HepG2 (cell line): ENCODE results near the gene ALG14. TPM values are rescaled to one million over a fixed set of nuclear protein-coding genes. Genes with fewer than 3 reads are reported as not detected.

Source experiments
- ASH2L ChIP-seq: fragments of 300-600, 200-600 bp; sonication (generic); IDR thresholded peaks from 2 replicates; pipeline ENCODE4 v1.7.0; 2017; ENCODE audit warnings: low read depth, mild to moderate bottlenecking, moderate library complexity, mixed read lengths, low read length; ENCODE audit not compliant: insufficient read length
- ATF2 ChIP-seq: sonication (generic); formaldehyde crosslinking; IDR thresholded peaks from 2 replicates; pipeline ENCODE4 v1.4.0; 2020; ENCODE audit warnings: missing genetic modification reagents
- CHCHD3 ChIP-seq: sonication (generic); formaldehyde crosslinking; IDR thresholded peaks from 2 replicates; pipeline ENCODE4 v1.8.0; 2022; ENCODE audit warnings: mild to moderate bottlenecking, missing genetic modification reagents, moderate library complexity
- FOXM1 ChIP-seq: sonication (generic); formaldehyde crosslinking; IDR thresholded peaks from 2 replicates; pipeline ENCODE4 v1.5.0; 2020; ENCODE audit warnings: missing genetic modification reagents
- KIAA2018 ChIP-seq: sonication (generic); formaldehyde crosslinking; IDR thresholded peaks from 2 replicates; pipeline ENCODE4 v1.5.0; 2020; ENCODE audit warnings: mild to moderate bottlenecking, missing genetic modification reagents, borderline replicate concordance
- MEF2D ChIP-seq: sonication (generic); formaldehyde crosslinking; IDR thresholded peaks from 2 replicates; pipeline ENCODE4 v1.5.1; 2020; ENCODE audit warnings: mild to moderate bottlenecking, missing genetic modification reagents
- MXD3 ChIP-seq: IDR thresholded peaks from 2 replicates; pipeline ENCODE4 v1.6.1; 2016; ENCODE audit warnings: mild to moderate bottlenecking, missing biosample characterization, missing genetic modification reagents
- NR2F6 ChIP-seq, 2 experiments: IDR thresholded peaks; 2 replicates each; pipeline ENCODE4 v1.6.1; 2016; ENCODE audit warnings: antibody characterized with exemption in 1 of 2, mild to moderate bottlenecking in 1 of 2
- ZNF607 ChIP-seq: sonication (generic); formaldehyde crosslinking; IDR thresholded peaks from 2 replicates; pipeline ENCODE4 v1.5.1; 2020; ENCODE audit warnings: missing genetic modification reagents, mild to moderate bottlenecking, borderline replicate concordance
- ZNF646 ChIP-seq: sonication (generic); formaldehyde crosslinking; IDR thresholded peaks from 2 replicates; pipeline ENCODE4 v1.9.0; 2021; ENCODE audit warnings: mild to moderate bottlenecking, missing genetic modification reagents
- ZSCAN12 ChIP-seq: sonication (generic); formaldehyde crosslinking; IDR thresholded peaks from 2 replicates; pipeline ENCODE4 v1.9.0; 2021; ENCODE audit warnings: mild to moderate bottlenecking, missing genetic modification reagents
- ZSCAN30 ChIP-seq: sonication (generic); formaldehyde crosslinking; IDR thresholded peaks from 2 replicates; pipeline ENCODE4 v1.5.0; 2020; ENCODE audit warnings: mild to moderate bottlenecking, missing genetic modification reagents
- polyA plus RNA-seq, 8 experiments: library from polyadenylated mRNA; depleted of rRNA in 3 of 8; stranded (reverse) in 7 of 8; unstranded in 1 of 8; fragments of >200 nt; fragmentation: Illumina TruSeq in 4 of 8; extraction: Trizol in 4 of 8; gene quantifications; 2 replicates each; pipeline versions ENCODE4 v1.2.1 to v1.2.3, GENCODE V29; 2011 to 2016; ENCODE audit warnings: low read depth in 4 of 8, missing spikeins in 1 of 8, mixed read lengths in 1 of 8; ENCODE audit not compliant: insufficient read depth in 1 of 8
- total RNA-seq, 5 experiments: library from RNA; depleted of rRNA; stranded (reverse); fragments of >200 nt; fragmentation: Illumina TruSeq; extraction: Trizol; gene quantifications; 2 replicates each; pipeline ENCODE4 v1.2.3, GENCODE V29; 2016; ENCODE audit warnings: low read depth in 1 of 5

Gene ALG14
- total and polyA plus RNA-seq, 2 of the 13 experiments (the other 11 are each of a cell fraction or from before 2014, with no cell fraction given), result 4.5 to 12.7 TPM

- TF ChIP-seq ZNF607 (CRISPR knock-in tag) (no peak), FOXM1 (no peak), ZSCAN12 (CRISPR knock-in tag) (no peak), NR2F6 (IDR thresholded peaks at IDR 0.05) (no peak), NR2F6 (CRISPR knock-in tag; IDR thresholded peaks at IDR 0.05) (peak; percentile 28; the same call in 1 of the 2 replicates), CHCHD3 (no peak), ZNF646 (CRISPR knock-in tag) (peak; percentile 58; the same call in 1 of the 2 replicates), ASH2L (peak; percentile 65), MXD3 (CRISPR knock-in tag) (peak; percentile 38; the same call in 1 of the 2 replicates), KIAA2018 (CRISPR knock-in tag) (no peak), ATF2 (CRISPR knock-in tag) (peak; percentile 30; the same call in 1 of the 2 replicates), ZSCAN30 (0 out of 2 replicates have a peak, but pooled peaks have one; percentile 53), MEF2D (no peak)
These were observed 43.9 kb upstream of the ALG14 start (continued) for GRCh38 chr1:95116580-95117206.
